Loucy (cell line): Measurements from ENCODE around the gene NEK7.
A peak's percentile ranks its signal among the peaks of the same experiment; 100 is the strongest.
"Not testable (repeated sequence)": the region's sequence is repeated elsewhere in the genome, so short reads cannot be mapped to it uniquely, and the experiment has no call there.

Source experiments
- H2AFZ ChIP-seq: fragments of 200-600 bp; sonication (generic); 2 replicates; pipeline ENCODE4 v1.6.0; 2016; ENCODE audit warnings: antibody characterized with exemption, mild to moderate bottlenecking, low read length, moderate library complexity
- H3F3A ChIP-seq: fragments of 200-600 bp; 2 replicates; pipeline ENCODE4 v1.6.0; 2016; ENCODE audit warnings: antibody characterized with exemption, low read depth, mild to moderate bottlenecking
- H3K27me3 ChIP-seq: fragments of 200-600 bp; sonication (generic); 2 replicates; pipeline ENCODE4 v1.6.1; 2014; ENCODE audit warnings: low read length, mild to moderate bottlenecking; ENCODE audit not compliant: insufficient read depth, poor library complexity, severe bottlenecking
- H3K36me3 ChIP-seq: fragments of 200-600 bp; sonication (generic); 2 replicates; pipeline ENCODE4 v1.6.1; 2016; ENCODE audit warnings: low read length; ENCODE audit not compliant: insufficient read depth
- H3K4me1 ChIP-seq: fragments of 200-600 bp; sonication (generic); 2 replicates; pipeline ENCODE4 v1.5.1; 2014; ENCODE audit warnings: low read length, mild to moderate bottlenecking; ENCODE audit not compliant: insufficient read depth, poor library complexity, severe bottlenecking
- H3K4me2 ChIP-seq: fragments of 200-600 bp; sonication (generic); 2 replicates; pipeline ENCODE4 v1.6.0; 2014; ENCODE audit warnings: antibody characterized with exemption, low read length, low read depth, mild to moderate bottlenecking; ENCODE audit not compliant: poor library complexity, severe bottlenecking
- H3K4me3 ChIP-seq: fragments of 200-600 bp; sonication (generic); 2 replicates; pipeline ENCODE4 v1.5.1; 2014; ENCODE audit warnings: low read length, mild to moderate bottlenecking, mixed read lengths; ENCODE audit not compliant: poor library complexity, severe bottlenecking
- H3K79me2 ChIP-seq: fragments of 200-600 bp; sonication (generic); 2 replicates; pipeline ENCODE4 v1.6.1; 2014; ENCODE audit warnings: low read length; ENCODE audit not compliant: insufficient read depth
- H3K9ac ChIP-seq: fragments of 200-600 bp; sonication (generic); 2 replicates; pipeline ENCODE4 v1.6.0; 2014; ENCODE audit warnings: mild to moderate bottlenecking, low read depth, low read length, moderate library complexity; ENCODE audit not compliant: poor library complexity, severe bottlenecking
- H3K9me2 ChIP-seq: fragments of 200-600 bp; sonication (generic); replicated peaks from 2 replicates; pipeline ENCODE4 v1.6.1; 2016; ENCODE audit warnings: low read depth, low read length, mixed read lengths
- H3K9me3 ChIP-seq: fragments of 200-600 bp; sonication (generic); 2 replicates; pipeline ENCODE4 v1.6.1; 2014; ENCODE audit warnings: mild to moderate bottlenecking, antibody characterized with exemption, low read length, low read depth; ENCODE audit not compliant: insufficient read depth
- H4K20me1 ChIP-seq: fragments of 200-600 bp; sonication (generic); 2 replicates; pipeline ENCODE4 v1.6.0; 2014; ENCODE audit warnings: antibody characterized with exemption, low read length, mild to moderate bottlenecking; ENCODE audit not compliant: insufficient read depth, poor library complexity, severe bottlenecking
- EZH2phosphoT487 ChIP-seq: fragments of 200-600 bp; IDR thresholded peaks from 2 replicates; pipeline ENCODE4 v1.6.1; 2018; ENCODE audit warnings: antibody characterized with exemption, mild to moderate bottlenecking, moderate library complexity, borderline replicate concordance
- TF ChIP-seq, protein P1 (sequence below): fragments of 200-600 bp; sonication (generic); conservative IDR thresholded peaks from 2 replicates; pipeline ENCODE4 v1.5.1; 2014; ENCODE audit warnings: mild to moderate bottlenecking, antibody characterized with exemption, low read length

The NEK7 gene

GRCh38 chr1:198128533-198128932 is 28.3 kb upstream of the NEK7 start:
- TF ChIP-seq, protein P1, sequence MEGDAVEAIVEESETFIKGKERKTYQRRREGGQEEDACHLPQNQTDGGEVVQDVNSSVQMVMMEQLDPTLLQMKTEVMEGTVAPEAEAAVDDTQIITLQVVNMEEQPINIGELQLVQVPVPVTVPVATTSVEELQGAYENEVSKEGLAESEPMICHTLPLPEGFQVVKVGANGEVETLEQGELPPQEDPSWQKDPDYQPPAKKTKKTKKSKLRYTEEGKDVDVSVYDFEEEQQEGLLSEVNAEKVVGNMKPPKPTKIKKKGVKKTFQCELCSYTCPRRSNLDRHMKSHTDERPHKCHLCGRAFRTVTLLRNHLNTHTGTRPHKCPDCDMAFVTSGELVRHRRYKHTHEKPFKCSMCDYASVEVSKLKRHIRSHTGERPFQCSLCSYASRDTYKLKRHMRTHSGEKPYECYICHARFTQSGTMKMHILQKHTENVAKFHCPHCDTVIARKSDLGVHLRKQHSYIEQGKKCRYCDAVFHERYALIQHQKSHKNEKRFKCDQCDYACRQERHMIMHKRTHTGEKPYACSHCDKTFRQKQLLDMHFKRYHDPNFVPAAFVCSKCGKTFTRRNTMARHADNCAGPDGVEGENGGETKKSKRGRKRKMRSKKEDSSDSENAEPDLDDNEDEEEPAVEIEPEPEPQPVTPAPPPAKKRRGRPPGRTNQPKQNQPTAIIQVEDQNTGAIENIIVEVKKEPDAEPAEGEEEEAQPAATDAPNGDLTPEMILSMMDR, result no peak
- TF ChIP-seq EZH2phosphoT487, result no peak
- Histone ChIP-seq H3K36me3 (no peaks in the 10 kb centered on the region), H3K4me2 (no peak overlapping the region), H2AFZ (no peak overlapping the region), H3K9me3 (no peaks in the 10 kb centered on the region), H3K9ac (no peak overlapping the region), H3K27me3 (no peaks in the 10 kb centered on the region), H3F3A (no peaks in the 10 kb centered on the region), H4K20me1 (no peaks in the 10 kb centered on the region), H3K9me2 (no peaks in the 10 kb centered on the region), H3K4me1 (no peaks in the 10 kb centered on the region), H3K4me3 (no peak overlapping the region), H3K79me2 (no peaks in the 10 kb centered on the region)

DNA sequence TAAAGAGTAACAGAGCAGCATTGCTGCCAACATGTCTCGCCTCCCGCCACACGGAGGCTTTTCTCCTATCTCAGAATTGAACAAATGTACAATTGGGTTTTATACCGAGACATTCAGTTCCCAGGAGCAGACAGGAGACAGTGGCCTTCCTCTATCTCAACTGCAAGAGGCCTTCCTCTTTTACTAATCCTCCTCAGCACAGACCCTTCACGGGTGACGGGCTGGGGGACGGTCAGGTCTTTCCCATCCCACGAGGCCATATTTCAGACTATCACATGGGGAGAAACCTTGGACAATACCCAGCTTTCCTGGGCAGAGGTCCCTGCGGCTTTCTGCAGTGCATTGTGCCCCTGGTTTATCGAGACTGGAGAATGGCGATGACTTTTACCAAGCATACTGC is 26.7 kb upstream of the NEK7 start:
- not testable (repeated sequence) for H2AFZ ChIP-seq, H3F3A ChIP-seq

GRCh38 chr1:198132060-198132781 is 24.6 kb upstream of the NEK7 start:
- no peaks in the 10 kb centered on the region for H3K27me3 ChIP-seq
- no peak overlapping the region for H3K4me3 ChIP-seq
- no peaks in the 10 kb centered on the region for H3K36me3 ChIP-seq
- H3K4me2 ChIP-seq, result no peak overlapping the region
- peaks cover 11% of the 10 kb centered on the region; the same call in 1 of the 2 replicates for H3K9me3 ChIP-seq
- no peaks in the 10 kb centered on the region for H3F3A ChIP-seq
- H3K9me2 ChIP-seq, result no peaks in the 10 kb centered on the region
- peak overlapping the region; percentile 7; the same call in 1 of the 2 replicates for H2AFZ ChIP-seq
- H3K79me2 ChIP-seq, result no peaks in the 10 kb centered on the region
- H3K4me1 ChIP-seq, result no peaks in the 10 kb centered on the region
- no peak overlapping the region for H3K9ac ChIP-seq
- H4K20me1 ChIP-seq, result no peaks in the 10 kb centered on the region
- TF ChIP-seq, protein P1, result no peak
- TF ChIP-seq EZH2phosphoT487, result no peak

More for the DNA sequence above, 26.7 kb upstream of the NEK7 start:
- peaks cover 11% of the 10 kb centered on the region; the same call in 1 of the 2 replicates for H3K9me3 ChIP-seq
- H3K4me3 ChIP-seq, H3K4me2 ChIP-seq, H3K27me3 ChIP-seq, H3K36me3 ChIP-seq, H4K20me1 ChIP-seq, H3K4me1 ChIP-seq, H3K9me2 ChIP-seq, H3K79me2 ChIP-seq, H3K9ac ChIP-seq: not testable (repeated sequence)

GRCh38 chr1:198134252-198134651 is 22.5 kb upstream of the NEK7 start:
- no peak overlapping the region for H3K9ac ChIP-seq
- no peaks in the 10 kb centered on the region for H3K9me2 ChIP-seq
- H3K4me2 ChIP-seq, result no peak overlapping the region
- no peaks in the 10 kb centered on the region for H3K36me3 ChIP-seq
- no peaks in the 10 kb centered on the region for H4K20me1 ChIP-seq
- no peak for TF ChIP-seq EZH2phosphoT487
- TF ChIP-seq, protein P1, result no peak
- H2AFZ ChIP-seq, result no peak overlapping the region
- H3K4me3 ChIP-seq, result no peak overlapping the region
- no peaks in the 10 kb centered on the region for H3F3A ChIP-seq
- H3K9me3 ChIP-seq, result peaks cover 11% of the 10 kb centered on the region; the same call in 1 of the 2 replicates
- no peaks in the 10 kb centered on the region for H3K27me3 ChIP-seq
- no peaks in the 10 kb centered on the region for H3K79me2 ChIP-seq
- H3K4me1 ChIP-seq, result no peaks in the 10 kb centered on the region
